ENCODE results near the gene PCED1B.

GRCh38 chr12:47235258-47236040 lies 156.0 kb downstream of the PCED1B start:
- TF ChIP-seq POLR2A (IDR thresholded peaks at IDR 0.05; ENCODE audit: extremely low read depth, insufficient read length) (no peak), CTCF (IDR thresholded peaks at IDR 0.05; ENCODE audit: low read depth, low read length) (no peak), MYC (IDR thresholded peaks at IDR 0.05; ENCODE audit: low read depth, low read length) (no peak), MAX (IDR thresholded peaks at IDR 0.05; ENCODE audit: low read depth, low read length) (no peak)
